ENCODE measurements around the gene UBAP1L.
"Not testable (repeated sequence)": the region's sequence is repeated elsewhere in the genome, so short reads cannot be mapped to it uniquely, and the experiment has no call there.

Gene UBAP1L

GRCh38 chr15:65081758-65082157, 33.2 kb downstream of the UBAP1L start:
- DNase-seq (ENCODE audit: low read depth) = no peak
- H3K4me3 ChIP-seq (ENCODE audit: control insufficient read depth, low read depth, low read length) = no peak overlapping the region
- TF ChIP-seq CTCF (IDR thresholded peaks at IDR 0.05; ENCODE audit: control insufficient read depth, insufficient read depth, low read depth, low read length, missing control alignments) = no peak

DNA sequence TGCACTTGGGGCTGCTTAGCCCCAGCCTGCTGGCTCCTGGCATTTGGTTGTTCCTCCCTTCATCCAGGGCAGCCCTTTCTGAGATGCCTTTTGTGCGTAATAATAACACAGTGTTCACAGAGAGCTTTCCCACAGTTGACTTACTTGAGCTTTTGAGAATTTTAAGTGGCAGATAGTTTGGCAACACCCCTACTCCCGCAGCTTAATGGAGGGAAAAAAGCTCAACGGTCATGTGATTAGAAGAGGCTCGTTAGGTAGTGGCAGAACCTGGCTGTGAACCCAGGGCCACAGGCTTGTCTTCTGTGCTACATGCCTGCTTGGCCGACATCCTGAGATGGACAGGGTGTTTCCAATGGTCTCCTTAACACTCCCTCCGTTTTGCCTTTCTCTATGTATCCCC, 33.7 kb downstream of the UBAP1L start:
- H3K4me3 ChIP-seq (ENCODE audit: control insufficient read depth, low read depth, low read length) = no peak overlapping the region
- TF ChIP-seq CTCF (IDR thresholded peaks at IDR 0.05; ENCODE audit: control insufficient read depth, insufficient read depth, low read depth, low read length, missing control alignments) = no peak
- DNase-seq (ENCODE audit: low read depth) = no peak

GRCh38 chr15:65079580-65079979, 35.4 kb downstream of the UBAP1L start:
- no peak for DNase-seq (ENCODE audit: low read depth)
- H3K4me3 ChIP-seq (ENCODE audit: control insufficient read depth, low read depth, low read length) = no peak overlapping the region
- TF ChIP-seq CTCF (IDR thresholded peaks at IDR 0.05; ENCODE audit: control insufficient read depth, insufficient read depth, low read depth, low read length, missing control alignments) = no peak

GRCh38 chr15:65077981-65078352, 37.0 kb downstream of the UBAP1L start:
- H3K4me3 ChIP-seq (ENCODE audit: control insufficient read depth, low read depth, low read length) = no peak overlapping the region
- TF ChIP-seq CTCF (IDR thresholded peaks at IDR 0.05; ENCODE audit: control insufficient read depth, insufficient read depth, low read depth, low read length, missing control alignments) = peak; percentile 61
- DNase-seq (ENCODE audit: low read depth) = no peak

DNA sequence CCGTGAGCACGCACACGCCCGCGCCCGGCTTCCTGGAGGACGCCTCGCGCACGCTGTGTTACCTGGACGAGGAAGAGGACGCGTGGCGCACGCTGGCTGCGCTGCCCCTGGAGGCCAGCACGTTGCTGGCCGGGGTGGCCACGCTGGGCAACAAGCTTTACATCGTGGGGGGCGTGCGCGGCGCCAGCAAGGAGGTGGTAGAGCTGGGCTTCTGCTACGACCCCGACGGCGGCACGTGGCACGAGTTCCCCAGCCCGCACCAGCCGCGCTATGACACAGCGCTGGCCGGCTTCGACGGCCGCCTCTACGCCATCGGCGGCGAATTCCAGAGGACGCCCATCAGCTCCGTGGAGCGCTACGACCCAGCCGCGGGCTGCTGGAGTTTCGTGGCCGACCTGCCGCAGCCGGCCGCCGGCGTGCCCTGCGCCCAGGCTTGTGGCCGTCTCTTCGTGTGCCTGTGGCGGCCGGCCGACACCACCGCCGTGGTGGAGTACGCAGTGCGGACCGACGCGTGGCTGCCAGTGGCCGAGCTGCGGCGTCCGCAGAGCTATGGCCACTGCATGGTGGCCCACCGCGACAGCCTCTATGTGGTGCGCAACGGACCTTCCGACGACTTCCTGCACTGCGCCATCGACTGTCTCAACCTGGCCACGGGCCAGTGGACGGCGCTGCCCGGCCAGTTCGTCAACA, 37.6 kb downstream of the UBAP1L start:
- H3K4me3 ChIP-seq (ENCODE audit: control insufficient read depth, low read depth, low read length) = no peak overlapping the region
- no peak for DNase-seq (ENCODE audit: low read depth)
- no peak for TF ChIP-seq CTCF (IDR thresholded peaks at IDR 0.05; ENCODE audit: control insufficient read depth, insufficient read depth, low read depth, low read length, missing control alignments)

- no peak within 1 kb of the TSS for H3K4me3 ChIP-seq (ENCODE audit: control insufficient read depth, low read depth, low read length)
- TF ChIP-seq CTCF (IDR thresholded peaks at IDR 0.05; ENCODE audit: control insufficient read depth, insufficient read depth, low read depth, low read length, missing control alignments) = no peak
- no peak for DNase-seq (ENCODE audit: low read depth)
These were observed 38.3 kb downstream of the UBAP1L start, which contains the start of gene KBTBD13 for GRCh38 chr15:65076486-65077290. TSS of gene KBTBD13 (plus strand) at chr15:65076746. CDS start at chr15:65076816, 70 bp downstream.

- not testable (repeated sequence) for DNase-seq (ENCODE audit: low read depth); H3K4me3 ChIP-seq (ENCODE audit: control insufficient read depth, low read depth, low read length)
These were observed 39.2 kb downstream of the UBAP1L start for GRCh38 chr15:65075607-65076395.

DNA sequence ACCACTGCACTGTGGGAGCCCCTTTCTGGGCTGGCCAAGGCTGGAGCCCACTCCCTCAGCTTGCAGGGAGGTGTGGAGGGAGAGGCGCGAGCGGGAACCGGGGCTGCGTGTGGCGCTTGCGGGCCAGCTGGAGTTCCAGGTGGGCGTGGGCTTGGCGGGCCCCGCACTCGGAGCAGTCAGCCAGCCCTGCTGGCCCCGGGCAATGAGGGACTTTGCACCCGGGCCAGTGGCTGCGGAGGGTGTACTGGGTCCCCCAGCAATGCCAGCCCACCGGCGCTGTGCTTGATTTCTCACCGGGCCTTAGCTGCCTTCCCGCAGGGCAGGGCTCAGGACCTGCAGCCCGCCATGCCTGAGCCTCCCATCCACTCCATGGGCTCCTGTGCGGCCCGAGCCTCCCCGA, 40.1 kb downstream of the UBAP1L start:
- H3K4me3 ChIP-seq (ENCODE audit: control insufficient read depth, low read depth, low read length) = not testable (repeated sequence)

More for the DNA sequence above, 40.1 kb downstream of the UBAP1L start:
- not testable (repeated sequence) for DNase-seq (ENCODE audit: low read depth)
